Epidermal melanocyte (primary cell): ENCODE measurements around the gene CYP27B1.
A peak's percentile ranks its signal among the peaks of the same experiment; 100 is the strongest.

ENCODE experiments used
- DNase-seq: peaks from one replicate; pipeline ENCODE4 v3.0.0; 2011; ENCODE audit warnings: low spot score; ENCODE audit not compliant: insufficient read length

Gene CYP27B1, protein sequence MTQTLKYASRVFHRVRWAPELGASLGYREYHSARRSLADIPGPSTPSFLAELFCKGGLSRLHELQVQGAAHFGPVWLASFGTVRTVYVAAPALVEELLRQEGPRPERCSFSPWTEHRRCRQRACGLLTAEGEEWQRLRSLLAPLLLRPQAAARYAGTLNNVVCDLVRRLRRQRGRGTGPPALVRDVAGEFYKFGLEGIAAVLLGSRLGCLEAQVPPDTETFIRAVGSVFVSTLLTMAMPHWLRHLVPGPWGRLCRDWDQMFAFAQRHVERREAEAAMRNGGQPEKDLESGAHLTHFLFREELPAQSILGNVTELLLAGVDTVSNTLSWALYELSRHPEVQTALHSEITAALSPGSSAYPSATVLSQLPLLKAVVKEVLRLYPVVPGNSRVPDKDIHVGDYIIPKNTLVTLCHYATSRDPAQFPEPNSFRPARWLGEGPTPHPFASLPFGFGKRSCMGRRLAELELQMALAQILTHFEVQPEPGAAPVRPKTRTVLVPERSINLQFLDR

DNA sequence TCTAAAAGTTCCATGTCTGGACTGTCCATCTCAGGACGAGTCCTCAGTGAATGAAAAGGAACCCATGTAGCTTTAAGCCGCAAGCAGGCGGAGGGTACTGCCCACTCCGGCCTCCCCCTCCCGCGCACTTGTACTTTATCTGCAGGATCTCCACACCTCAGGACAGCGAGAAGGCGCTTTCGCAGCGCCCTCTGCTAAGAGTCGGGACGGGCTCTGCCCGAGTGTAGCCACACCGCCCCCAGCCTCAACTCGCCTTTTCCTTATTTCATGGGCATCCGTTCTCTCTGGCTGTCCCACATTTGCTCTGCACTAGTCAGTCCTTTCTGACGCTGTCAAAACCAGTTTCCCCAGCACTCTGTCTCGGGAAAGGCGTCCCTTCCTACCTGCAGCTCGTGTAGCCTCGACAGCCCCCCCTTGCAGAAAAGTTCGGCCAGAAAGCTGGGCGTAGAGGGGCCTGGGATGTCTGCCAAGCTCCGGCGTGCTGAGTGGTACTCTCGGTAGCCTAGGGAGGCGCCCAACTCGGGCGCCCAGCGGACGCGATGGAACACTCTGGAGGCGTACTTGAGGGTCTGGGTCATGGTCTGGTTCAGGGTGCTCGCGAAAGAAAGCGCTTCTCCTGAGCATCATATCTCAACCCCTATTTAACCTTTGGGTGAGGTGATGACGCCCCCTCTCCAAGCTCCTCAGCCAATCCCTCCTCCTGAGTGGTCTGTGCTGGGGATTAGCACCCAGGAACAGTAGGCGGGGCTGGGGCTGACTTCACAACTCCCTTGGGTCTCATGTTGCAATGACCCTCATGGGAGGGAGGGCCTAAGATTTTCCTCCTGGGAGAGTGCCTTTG lies at the start of gene CYP27B1:
CYP27B1 (minus strand) TSS at position 615 of the 841 bp plus-strand sequence; CDS start at position 578, 37 bp downstream.
- DNase-seq, result no peak

DNA sequence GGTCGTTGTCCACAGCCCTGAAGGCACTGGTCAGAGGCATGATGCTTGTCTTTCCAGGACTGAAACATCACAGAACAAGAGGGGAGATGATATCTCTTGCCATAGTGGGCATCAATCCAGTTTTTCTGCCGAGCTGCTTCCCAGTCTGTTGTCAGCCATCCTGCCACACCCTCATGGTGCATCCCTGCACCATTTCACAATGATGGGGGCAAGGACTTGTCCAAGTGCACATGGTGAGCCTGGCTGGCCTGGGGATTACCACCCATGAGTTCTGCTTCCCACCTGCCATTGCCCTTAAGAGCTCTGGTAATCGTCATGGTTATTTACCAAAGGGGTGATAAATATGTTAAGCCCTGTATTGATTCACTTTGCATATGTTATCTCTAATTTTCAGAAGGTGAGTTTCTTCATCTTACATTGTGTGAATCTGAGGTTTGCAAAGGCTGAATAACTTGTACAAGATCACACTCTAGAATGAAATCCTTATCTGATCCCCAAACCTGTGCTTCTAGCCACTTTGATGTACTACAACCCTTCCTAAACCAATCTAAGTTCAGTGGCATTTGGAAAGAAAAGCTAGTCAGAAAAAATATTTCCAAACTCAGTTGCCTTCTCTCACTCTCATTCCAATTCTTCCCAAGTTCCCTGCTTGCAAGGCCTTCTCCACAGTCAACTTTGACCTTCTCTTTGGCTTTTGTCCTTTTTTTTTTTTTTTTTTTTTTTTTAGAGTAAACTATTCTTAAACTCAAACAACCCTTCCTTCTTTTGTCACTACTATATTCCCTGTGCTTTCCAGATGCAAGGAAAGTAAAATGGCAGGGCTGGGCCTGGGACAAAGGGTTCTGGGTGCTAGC lies 49.4 kb upstream of the CYP27B1 start:
- no peak for DNase-seq

DNA sequence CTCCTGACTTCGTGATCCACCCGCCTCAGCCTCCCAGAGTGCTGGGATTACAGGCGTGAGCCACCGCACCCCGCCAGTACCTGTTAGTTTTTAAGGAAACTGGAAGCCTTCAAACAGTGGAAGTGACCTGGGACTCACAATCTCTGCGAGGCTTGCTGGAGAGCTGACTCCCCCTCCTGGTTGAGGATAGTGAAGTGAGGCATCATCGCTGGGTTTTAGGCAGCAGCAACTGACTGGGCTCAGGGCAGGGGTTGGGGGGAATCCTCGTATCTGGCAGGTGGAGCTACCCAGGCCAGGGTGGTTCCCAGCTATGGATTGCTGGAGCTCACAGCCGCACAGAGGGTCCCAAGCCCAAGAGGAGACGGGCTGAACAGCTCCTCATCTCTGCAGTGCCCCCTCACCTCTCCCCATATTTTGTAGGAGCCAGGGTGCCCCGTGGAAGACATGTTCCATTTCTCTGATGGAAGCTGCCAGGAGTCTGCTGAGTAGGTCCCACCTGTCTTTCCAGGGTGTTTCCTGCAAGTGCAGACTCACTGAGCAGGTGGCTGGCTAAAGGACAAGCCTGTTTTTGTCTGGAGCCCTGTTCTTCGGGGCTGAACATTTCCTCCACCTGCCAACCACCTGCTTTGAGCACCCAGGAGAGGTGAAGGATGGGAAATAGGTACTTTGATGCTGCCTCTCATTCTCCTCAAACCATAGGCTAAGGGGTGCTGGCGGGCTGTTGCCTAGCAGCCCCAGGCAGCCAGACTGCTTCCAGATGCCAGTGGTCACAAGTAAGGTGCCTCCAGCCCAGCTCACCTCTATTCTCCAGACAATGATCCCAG lies 48.5 kb upstream of the CYP27B1 start:
- no peak for DNase-seq

DNA sequence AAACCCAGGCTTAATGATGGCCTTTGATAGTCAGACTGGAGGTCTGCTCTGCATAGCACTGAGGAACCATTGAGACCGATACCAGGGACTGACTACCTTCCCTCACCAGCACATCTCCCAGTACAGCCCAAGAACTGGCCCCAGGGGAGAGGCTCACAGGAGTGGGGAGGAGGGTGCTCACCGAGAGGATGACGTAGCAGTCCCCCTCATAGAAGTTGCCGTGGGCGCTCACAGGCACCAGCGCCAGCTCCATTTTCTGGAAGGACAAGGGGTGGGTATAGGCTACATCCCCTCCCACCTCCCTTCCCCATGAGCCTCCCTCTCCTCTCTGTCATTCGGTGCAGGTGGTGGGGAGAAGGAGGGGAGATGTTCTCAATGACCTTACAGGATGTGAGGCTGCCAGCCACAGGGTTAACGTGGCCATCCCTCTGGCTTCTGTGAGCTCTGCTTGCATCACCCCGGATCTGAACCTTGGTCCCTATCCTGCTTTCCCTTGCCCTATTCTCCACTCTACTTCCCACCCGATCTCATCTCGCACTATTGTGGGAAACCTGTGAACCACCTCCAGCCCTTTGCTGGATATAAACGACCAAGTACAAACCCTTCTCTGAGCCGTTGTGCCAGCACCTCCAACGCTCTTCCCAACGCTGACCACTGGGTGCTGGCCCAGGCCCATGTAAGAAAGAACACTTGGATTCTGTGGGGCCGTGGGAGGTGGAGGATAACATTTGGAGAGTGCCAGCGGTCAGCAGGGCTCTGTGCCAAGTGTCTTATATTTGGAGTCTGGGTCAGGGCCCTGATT lies 47.3 kb upstream of the CYP27B1 start:
- no peak for DNase-seq

DNA sequence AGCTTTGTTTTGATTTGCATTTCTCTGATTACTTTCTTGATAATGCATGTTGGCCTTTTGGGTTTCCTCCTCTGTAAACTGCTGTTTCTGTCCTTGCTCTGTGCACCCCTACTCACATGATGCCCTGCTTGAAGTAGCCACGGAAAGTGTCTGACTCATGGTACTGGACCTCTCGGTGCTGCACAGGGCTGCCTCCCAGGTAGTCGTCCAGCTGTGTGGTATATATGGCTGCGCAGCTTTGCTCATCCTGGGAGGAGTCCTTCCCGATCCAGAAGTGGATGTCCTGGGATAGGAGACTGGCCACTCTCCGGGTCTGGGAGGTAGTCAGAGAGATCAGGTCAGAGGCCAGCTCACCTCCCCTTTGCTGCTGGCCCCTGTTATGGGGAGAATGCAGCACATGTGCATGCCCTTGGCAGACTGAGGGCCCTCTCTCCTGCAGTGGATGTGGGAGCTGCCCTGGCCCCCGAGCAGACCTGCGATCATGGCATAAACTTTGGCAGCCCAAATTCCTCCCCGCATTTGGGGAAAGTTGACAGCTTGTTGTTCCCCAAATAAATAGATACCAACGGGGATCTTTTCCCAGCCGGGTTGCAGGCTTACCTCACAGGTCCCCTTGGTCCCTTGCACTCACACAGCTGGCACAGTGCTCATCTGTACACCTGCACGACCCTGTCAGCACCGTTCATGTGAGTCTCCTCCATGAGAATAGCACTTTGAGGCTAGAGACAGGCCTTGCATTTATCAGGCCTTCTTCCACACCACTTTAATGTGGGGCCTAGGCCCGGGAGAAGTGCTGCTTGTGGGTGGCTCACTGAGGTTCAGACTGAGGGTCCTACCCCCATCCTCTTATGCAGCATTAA lies 46.5 kb upstream of the CYP27B1 start:
- no peak for DNase-seq

DNA sequence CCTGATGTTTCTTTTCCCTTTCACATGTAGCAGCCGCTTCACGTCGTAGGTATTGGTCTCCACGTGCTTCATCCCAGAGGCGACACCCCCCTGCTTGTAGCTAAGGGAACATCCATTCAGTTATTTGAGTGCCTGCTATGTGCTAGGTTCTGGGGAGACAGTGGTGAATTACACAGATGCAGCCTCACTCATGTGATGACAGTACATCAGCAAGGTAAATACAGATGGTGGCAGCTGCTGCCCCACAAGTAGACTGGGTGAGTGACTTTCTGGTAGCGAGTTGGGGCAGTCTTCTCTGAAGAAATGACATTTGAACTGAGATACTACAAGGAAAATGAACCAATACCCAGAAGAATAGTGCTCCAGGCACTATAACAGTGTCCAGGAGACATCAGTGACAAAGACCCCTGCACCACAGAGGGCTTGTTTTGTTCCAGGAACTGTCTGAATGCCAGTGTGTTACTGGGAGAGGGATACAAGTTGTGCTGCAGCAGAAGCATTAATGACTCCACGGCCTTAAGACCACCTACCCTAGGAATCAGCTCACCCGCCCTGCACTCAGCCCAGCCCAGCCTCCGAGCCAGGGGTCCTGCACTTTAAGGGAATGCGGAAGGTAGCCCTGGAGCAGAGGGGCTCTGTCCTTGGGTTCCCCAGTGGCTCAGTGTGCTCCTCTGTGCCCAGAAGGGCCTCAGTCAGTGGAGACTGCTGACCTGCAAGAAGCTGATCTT lies 44.3 kb upstream of the CYP27B1 start:
- no peak for DNase-seq

DNA sequence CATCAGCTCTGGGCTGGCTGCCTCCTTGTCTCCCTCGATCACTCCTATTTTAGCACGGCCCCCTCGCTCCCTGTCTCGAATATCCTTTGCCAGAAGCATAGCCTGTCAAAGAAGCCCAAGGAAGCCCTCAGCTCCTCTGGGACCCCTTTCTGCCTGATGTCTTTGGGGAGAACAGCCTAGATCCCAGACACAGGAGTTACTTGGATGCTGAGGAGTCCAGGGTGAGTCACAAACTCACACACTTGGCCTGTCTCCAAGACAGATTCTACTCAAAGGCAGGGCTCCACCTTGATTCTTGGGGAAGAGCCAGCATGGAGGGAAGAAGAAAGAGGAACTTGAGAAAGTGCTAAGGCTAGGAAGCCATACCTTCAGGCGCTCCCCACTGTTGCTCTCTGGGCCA lies 43.6 kb upstream of the CYP27B1 start:
- DNase-seq, result no peak

DNA sequence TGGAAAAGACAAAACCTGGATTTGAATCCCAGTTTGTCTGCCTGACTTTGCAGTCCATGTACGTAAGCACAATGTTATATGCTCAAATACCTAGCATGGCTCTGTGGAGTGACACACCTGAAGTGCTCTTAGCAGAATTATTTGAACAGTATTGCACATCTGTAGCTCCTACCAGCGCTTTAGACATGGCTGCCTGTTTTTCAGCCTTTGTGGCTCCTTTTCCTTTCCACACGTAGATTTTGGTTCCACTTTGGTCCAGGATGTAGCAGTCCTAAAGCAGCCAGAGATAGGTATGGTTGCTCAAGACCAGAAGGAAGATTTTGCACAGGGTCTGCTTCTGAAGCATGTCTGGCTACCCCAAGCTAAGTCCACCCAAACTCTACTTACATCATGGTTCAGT lies 42.5 kb upstream of the CYP27B1 start:
- DNase-seq, result no peak

DNA sequence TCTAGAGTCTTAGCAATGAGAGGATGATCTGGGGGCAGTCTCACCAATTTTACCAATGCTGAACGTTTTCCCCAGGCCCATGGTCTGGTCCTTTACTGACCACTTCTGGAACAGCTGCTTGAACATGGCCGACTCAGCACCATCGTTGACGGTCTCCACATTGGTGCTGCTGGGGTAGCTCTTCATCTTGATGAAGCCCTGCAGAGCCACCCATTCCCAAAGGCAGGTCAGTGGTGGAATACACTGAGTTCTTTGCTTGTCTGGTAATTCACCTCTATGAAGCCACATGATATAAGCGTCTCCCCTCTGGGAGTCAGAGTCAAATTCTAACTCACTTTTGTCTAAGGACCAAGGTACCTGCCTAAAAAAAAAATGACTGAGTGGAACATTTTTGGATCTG lies 41.5 kb upstream of the CYP27B1 start:
- DNase-seq, result no peak

DNA sequence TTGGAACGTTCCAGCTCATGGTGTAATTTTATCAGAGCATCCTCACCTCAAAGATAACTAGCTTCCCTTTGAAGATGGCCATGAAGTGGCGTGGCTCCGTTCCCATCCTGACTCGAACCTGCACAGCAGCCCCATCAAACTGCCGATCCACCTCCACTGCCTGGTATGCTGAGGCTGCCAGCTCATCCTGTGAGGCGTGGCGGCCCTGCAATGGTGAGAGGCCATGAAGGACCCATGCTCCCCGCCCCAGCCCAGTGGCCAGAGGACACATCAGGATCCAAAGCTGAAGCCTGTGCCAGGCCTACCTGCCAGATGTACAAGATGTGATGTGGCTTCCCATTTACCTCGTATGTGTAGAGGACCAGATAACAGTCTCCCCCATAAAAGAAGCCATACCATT lies 40.4 kb upstream of the CYP27B1 start:
- no peak for DNase-seq

DNA sequence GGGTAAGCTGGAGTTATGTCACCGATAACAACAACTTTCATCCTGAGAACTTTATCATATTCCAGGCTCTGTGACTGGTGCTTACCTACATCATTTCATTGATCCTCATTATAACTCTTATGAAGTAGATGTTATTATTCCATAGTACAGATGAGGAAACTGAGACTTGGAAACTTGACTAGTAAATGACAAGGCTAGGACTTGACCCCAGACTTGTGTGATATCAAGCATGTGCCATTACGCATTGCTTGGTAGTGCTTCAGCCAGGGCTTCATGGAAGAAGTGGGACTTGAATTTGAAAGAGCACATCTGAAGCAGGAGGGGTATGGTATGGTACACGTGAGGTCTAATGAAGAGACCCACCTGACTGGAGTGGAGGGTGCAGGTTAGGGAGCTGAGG lies 39.8 kb upstream of the CYP27B1 start:
- DNase-seq, result no peak

DNA sequence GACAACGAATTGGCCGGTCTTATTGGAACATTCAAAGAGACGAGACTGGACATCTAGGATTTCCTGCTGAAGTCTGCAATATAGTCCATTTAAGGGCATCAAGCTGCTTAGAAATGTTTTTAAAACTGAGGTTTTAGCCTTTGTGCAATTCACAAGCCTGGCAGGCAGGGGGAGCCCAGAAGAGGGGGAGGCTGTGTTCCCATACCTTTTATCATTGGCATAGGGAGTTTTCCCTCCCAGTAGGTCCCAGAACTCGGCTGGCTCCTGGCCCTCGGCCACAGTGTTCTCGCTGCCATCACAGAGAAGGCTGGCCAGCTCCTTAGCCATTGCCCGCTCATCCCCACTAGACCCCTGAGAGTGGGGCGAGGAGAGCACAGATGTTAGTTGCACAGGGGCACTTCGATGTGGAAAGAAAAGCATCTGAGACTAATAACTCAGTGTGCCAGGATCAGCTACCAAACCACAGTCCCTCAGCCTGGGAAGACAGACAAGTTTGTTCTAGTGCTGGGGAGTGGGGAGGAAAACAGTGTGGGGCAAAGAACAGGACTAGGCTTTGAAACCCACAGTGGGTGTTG lies 36.5 kb upstream of the CYP27B1 start:
- peak; percentile 48 for DNase-seq

DNA sequence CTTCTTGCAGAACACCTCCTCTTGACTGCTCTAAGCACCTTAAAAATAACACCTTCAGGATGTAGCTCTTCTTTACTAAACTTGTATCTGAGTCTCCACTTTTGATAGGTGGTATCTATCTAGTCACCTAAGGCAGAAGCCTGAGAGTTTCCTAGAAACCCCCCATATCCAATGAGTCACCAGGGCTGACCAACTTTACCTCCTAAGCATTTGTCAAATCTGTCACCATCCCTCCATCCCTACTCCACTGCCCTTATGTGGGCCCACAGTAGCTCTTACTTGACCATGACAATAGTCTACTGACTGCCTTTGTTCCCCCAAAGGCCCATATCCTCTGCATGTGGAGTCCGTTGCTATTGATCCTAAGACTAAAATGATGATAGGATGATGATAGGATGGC lies 35.7 kb upstream of the CYP27B1 start:
- no peak for DNase-seq

DNA sequence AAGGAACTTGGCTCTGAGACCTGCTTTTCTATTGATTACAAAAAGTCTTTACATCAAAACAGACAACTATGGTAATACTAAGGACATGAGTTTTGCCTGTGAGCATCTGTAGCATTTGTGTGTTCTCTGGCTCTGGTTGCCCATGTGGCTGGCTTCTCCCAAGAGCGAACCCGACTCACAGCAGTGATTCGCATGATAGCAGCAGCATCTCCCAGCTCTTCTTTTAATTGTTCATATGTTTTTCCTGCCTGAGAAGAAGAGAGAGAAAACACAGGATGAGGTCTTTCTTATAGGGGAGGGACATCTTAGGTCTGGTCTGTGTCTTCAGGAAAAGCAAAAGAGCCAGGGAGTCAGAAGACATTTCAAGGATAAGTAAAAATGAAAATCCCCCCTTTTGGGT lies 34.1 kb upstream of the CYP27B1 start:
- no peak for DNase-seq

DNA sequence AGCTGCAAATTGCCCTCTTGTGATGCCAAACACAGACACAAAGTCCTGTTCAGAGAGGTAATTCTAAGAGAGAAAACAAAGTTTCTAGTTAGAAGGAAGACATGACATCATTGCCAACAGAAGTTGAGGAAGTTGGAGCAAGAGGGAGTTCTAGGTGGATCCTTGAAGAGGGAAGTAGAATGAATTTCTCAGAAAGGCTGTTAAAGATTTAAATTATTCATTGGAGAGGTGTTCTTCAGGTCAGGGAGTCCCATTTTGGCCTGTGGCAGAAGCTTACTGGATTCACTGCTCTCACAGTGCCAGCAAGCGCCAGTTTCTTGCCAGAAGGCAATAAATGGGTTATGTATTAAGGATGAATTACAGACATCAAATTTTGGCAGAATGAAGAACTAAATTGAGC lies 31.1 kb upstream of the CYP27B1 start:
- no peak for DNase-seq

DNA sequence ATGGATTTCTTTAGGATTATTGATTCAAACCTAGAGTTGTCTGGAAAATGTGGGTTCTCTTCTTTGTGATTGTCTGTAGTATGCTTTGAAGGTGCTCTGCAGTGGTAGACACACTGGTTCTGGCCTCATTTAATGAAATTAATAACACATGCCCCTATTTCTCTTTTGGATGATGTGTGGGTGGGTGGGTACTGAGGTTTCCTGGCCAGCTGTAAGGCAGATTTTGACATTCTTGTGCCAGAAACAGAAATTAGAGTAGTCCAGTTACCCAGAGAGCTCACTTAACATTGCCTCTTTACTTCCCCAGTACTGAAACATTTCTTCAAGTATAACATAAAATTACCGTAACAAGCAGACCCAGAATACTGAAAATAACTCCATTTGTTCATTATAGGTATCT lies 30.1 kb upstream of the CYP27B1 start:
- no peak for DNase-seq

DNA sequence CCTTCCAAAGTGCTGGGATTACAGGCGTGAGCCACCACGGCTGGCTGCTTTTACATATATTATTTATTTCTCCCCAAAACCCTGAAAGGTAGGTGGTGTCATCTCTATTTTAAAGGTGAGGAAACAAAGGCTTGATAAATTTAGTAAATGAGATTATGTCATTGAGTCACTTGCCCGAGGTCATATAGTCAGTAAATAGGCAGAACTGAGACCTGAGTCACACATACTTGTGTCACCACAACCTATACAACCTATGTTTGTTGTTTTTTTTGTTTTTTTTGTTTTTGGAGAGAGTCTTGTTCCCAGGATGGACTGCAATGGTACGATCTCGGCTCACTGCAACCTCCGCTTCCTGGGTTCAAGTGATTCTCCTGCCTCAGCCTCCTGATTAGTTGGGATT lies 28.5 kb upstream of the CYP27B1 start:
- no peak for DNase-seq

DNA sequence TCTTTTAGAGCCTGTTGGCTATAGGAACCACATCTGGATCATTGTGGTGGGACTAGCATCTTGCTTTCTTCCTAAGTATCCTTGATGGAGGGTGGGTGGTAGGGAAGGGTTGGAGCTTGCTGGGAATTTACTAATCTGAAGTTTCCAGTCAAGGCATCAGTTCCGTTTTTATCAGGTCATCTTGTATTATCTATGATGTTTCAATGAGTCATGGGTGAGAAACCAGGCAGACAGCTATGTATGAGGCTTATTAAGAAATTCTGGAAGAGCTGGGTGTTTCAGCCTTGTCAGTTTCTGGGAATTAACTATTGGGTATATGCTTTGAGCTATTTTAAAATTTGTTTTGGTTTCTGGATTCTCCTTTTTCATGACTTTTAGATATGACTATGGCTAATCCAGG lies 27.0 kb upstream of the CYP27B1 start:
- no peak for DNase-seq
